ENCODE measurements around the gene ZNF273.
"Not testable (repeated sequence)": the region's sequence is repeated elsewhere in the genome, so short reads cannot be mapped to it uniquely, and the experiment has no call there.

The ZNF273 gene

DNA sequence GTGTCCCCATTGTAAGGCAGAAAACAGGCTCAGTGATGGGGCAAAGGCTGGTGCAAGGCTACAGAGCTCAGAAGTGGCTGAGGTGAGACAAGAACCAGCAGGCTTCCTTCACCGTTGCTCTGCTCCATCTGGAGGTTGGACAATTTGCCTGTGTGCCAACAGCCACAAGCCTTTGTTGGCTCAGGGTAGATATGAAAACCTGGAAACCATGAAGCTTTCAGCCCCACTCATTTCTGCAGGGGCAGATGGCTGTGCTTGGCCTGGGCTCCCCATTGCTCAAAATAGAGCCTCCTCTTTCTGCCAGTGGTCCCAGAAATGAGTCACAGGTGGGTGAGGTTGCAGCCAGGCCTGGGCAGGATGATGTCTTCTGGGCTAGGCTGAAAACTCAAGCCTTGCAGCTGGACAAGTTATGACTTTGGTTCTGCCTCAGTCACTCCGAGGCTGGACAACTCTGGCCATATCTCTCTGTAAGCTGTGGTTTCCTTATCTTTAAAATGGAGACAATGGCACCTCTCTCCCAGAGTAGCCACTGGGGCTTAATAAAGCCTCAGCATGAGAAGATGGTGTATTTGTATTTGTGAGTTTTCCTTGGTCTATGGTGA is 12.2 kb upstream of the ZNF273 start:
- no peak for DNase-seq

DNA sequence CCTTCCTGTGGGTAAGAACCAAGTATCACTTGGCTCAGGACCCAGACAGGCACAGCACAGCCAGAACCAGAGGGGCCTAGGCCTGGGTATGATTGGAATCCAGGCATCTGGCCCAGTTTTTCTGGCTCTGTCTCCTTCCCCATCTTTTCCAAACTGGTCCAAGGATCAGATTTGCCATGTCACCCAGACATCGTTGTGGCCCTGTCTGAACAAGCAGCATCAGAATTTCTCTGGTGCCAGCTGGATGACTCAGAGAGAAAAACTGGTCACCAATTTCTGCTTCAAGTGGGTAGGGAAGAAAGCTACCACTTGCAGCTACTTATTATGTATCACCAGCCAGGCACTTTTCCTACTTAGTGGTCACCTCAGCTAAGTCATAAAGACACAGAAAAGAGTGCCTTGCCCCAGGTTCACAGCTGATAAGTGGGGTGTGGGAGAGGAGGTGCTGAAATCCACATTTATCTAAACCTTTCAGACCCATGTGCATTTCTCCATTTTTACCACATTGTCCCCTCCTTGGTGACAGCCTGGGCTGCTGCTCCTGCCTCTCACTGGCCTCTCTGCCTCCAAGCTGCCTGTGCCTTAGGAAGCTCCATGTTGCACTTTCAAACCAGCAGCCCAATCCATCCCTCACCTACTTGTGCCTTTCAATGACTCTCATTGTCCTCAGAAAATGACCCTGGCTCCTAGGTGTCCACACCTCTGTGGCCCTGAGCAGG is 11.6 kb upstream of the ZNF273 start:
- DNase-seq: not testable (repeated sequence)

DNA sequence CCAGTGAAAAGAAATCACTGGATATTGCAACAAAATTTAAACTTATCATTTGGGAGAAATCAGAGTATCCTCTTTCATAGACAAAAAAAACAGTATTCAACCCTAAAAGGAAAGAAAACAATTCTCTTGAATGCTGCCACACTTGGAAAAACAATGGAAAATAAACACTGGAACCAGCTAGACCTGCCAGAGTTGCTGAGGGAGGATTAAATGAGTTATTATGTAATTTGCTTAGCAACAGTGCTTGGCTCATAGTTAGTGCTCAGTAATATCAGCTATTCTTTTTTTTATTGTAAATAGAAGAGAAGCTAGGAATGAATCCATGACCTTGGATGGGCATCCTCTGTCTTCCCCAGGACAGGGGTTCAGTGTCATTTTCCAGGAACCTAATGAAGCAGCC is 11.0 kb upstream of the ZNF273 start:
- no peak for DNase-seq

DNA sequence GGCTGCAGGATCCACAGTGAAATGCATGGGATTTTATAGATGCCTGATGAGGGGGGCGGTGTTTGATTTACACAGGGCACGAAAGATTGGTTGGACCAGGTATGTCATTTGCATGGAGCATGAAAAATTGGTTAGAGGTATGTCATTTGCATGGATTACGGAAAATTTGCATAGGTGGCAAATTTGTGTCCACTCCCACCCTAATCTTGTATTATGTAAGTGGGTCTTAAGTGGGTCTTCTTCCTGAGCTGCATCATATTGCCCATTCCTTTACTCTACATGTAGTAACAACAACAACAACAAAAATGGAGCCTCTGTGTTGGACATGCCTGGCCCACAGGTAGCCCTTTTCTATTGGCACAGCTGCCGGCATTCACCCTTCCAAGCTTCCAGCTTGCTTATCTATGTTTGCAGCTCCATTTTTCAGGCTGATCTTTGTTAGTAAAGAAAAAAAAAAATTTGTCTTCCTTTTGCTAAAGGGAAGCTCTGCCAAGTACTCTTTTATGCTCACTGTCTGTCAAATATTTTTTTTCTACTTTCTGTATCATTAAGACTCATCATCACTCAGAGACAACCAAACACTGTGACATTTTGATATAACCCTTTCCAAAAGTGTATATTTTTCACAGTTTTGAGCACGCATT is 10.3 kb upstream of the ZNF273 start:
- no peak for DNase-seq

DNA sequence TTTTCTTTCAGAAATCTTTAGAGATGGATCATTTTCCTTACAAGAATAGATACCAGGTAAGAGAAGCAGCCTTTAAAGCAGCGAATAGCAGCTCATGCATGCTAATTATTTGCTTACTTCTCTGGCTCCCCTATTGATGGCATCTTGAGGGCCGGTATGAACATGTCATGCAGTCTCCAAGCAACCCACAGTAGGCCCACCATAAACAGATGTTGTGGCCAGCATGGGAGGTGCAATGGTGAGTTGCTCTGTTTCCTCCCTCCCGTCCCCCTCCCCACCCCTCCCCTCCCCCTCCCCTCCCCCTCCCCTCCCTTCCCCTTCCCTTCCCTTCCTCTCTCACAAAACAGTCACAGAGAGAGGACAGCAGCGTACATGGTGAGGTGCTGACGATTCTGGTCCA is 9.7 kb upstream of the ZNF273 start:
- DNase-seq: no peak

DNA sequence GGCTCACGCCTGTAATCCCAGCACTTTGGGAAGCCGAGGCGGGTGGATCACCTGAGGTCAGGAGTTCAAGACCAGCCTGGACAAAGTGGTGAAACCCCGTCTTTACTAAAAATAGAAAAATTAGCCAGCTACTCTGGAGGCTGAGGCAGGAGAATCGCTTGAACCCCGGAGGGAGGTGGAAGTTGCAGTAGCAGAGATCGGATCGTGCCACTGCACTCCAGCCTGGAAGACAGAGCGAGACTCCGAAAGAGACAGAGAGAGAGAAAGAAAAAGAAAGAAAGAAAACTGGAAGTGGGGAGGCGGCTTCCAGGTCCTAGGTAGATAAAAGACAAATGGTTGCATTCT is 640 bp upstream of the ZNF273 start:
- not testable (repeated sequence) for DNase-seq

DNA sequence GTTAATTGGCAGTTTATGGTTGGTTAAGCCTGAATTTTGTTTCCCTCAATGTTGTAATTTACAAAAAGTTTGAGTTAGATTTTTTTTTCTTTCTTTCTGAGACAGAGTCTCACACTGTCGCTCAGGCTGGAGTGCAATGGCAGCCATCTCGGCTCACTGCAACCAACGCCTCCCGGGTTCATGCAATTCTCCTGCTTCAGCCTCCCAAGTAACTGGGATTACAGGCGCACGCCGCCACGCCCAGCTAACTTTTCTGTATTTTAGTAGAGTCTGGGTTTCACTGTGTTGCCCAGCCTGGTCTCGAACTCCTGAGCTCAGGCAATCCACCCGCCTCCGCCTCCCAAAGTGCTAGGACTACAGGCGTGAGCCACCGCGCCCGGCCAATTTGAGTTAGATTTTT is 935 bp downstream of the ZNF273 start:
- no peak for DNase-seq

DNA sequence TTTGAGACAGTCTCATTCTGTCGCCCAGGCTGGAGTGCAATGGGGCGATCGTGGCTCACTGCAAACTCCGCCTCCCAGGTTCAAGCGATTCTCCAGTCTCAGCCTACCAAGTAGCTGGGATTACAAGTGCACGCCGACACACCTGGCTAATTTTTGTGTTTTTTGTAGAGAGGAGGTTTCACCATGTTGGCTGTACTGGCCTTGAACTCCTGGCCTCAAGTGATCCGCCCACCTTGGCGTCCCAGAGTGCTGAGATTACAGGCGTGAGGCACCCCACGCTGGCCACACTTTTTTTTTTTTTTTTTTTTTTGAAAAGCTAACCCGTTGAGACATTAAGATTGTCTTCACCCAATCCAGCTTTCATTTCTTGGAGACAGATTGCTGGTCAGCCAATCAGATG is 2.1 kb downstream of the ZNF273 start:
- no peak for DNase-seq

DNA sequence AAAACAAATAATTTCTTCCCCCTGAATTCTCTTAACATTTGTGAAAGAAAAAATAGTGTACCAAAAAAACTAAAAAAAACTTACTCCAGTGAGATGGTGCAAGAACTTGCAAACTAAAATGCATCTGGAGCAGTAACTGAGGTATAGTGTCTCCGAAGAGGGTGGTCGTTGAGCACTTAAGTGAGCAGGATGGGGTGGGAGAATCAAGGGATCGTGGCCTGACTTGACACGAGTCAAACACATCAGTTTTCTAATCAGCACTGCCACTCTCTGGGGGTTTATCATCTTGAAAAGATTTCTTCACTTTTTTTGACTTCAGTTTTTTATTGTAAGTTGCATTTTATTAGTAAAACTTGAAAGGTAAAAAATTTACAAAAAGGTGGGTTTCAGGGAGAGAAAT is 2.5 kb downstream of the ZNF273 start:
- DNase-seq: no peak

DNA sequence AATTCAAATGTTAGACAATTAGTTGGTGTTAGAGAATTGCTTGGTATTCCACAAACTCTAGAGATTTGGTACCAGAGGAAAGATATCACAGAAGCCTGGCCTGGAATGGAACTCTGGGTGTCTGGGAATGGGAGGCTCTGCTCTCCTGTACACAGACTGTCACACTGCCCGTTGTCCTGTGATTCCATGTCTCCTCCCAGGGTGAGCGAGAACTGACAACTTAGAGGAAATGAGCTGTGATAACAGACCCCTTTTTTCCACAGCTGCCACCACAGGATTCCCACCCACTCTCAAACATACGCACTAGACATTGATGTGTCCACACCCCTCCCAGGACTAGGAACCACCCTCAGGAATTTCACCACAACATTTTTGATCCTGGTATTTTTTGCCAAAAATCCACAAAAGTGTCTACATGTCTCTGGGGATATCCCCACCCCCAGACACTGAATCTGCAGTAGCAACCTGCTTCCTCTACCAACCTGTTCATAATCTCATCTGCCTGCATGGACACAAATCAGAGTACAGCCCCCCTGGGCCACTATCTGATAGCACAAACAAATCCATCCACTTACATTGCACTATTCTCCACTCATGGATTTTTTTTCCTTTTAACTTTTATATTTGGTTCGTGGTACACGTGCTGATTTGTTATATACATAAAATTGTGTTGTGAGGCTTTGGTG is 4.7 kb downstream of the ZNF273 start:
- no peak for DNase-seq

DNA sequence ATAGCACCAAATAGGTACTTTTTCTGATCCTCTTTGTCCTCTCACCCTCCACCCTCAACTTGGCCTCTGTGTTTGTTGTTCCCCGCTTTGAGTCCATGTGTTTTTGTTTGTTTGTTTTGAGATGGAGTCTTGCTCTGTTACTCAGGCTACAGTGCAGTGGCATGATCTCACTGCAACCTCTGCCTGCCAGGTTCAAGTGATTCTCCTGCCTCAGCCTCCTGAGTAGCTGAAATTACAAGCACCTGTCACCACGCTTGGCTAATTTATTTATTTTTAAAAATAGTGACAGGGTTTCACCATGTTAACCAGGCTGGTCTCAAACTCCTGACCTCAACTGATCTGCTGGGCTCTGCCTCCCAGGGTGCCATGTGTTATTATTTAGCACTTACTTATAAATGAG is 5.3 kb downstream of the ZNF273 start:
- DNase-seq: no peak

DNA sequence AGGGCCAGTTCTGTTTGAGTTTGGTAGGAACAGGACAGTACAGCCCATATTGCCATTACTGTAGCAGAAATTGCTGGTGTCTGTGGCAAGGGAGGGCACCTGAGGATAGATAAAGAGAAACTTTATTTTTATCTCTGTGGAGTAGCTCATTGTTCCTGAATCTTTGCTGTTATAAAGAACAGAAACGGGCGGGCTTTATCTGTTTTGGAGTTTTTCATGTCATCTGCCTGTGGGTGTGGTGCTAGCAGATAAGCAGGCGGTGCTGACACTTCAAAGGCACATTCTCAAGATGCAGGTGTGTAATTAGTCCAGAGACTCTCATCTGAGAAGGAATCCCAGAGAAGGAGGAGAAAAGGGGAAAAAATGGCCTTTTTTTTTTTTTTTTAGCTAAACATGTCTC is 11.5 kb downstream of the ZNF273 start:
- DNase-seq: no peak

DNA sequence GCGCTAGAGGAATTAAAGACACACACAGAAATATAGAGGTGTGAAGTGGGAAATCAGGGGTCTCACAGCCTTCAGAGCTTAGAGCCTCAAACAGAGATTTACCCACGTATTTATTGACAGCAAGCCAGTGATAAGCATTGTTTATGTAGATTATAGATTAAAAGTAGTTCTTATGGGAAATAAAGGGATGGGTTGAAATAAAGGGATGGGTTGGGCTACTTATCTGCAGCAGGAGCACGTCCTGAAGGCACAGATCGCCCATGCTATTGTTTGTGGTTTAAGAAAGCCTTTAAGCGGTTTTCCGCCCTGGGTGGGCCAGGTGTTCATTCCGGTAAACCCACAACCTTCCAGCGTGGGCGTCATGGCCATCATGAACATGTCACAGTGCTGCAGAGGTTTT is 12.2 kb downstream of the ZNF273 start:
- DNase-seq: not testable (repeated sequence)

DNA sequence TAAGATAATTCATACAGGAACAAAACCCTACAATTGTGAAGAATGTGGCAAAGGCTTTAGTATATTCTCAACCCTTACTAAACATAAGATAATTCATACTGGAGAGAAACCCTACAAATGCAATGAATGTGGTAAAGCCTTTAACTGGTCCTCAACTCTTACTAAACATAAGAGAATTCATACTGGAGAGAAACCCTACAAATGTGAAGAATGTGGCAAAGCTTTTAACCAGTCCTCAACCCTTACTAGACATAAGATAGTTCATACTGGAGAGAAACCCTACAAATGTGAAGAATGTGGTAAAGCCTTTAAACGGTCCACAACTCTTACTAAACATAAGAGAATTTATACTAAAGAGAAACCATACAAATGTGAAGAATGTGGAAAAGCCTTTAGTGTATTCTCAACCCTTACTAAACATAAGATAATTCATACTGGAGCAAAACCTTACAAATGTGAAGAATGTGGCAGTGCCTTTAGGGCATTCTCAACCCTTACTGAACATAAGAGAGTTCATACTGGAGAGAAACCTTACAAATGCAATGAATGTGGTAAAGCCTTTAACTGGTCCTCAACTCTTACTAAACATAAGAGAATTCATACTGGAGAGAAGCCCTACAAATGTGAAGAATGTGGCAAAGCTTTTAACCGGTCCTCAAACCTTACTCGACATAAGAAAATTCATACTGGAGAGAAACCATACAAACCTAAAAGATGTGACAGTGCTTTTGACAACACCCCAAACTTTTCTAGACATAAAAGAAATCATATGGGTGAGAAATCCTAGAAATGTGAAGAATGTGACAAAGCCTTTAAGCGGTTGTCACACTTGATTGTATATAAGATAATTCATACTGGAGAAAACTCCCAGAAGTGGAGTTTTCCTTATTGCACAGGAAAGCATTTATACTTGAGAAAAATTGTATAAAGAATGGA is 25.4 kb downstream of the ZNF273 start:
- DNase-seq: not testable (repeated sequence)

DNA sequence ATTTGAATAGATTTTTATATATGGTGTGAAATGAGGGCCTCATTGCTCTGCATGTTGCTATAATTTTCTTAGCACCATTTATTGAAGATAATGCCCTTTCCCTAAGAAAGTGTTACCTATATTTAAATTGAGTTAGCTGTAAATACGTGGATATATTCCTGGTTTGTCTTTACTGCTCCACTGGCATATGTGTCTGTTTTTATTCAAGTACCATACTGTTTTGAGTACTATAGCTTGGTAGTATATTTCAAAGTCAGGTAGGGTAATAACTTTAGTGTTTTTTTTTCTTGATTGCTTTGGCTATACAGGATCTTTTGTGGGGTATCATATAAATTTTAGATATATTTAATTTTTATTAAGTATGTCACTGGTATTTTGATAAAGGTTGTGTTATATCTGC is 31.4 kb downstream of the ZNF273 start:
- no peak for DNase-seq

DNA sequence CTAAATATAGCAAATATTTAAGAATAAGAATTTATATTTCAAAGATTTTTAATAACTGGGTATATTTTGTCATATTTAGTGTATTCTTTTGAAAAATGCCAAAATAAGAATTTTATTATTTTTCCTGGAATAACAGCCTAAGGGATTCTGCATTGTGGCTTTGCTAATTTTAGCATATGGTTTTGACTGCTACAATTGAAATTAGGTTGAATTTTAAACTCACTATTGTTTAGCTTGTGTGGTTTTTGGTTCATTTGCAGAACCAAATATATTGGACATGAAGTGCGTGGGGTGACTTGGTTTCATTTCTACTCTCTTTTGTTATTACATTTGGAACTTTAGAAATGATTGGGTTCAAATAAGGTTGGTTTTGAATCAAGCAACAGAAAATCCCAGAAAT is 35.5 kb downstream of the ZNF273 start:
- DNase-seq: no peak

DNA sequence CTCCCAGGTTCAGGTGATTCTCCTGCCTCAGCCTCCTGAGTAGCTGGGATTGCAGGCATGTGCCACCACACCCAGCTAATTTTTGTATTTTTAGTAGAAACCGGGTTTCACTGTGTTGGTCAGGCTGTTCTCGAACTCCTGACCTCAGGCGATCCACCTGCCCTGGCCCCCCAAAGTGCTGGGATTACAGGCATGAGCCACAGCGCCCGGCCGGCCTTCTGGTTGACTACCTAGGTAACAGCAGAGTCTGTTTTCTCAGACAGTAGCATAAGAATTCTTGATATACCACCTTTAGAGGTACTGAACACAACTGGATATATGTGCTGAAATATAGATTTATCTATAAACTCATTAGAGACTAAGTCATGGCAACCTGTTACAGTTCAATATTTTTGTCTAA is 36.9 kb downstream of the ZNF273 start:
- not testable (repeated sequence) for DNase-seq

DNA sequence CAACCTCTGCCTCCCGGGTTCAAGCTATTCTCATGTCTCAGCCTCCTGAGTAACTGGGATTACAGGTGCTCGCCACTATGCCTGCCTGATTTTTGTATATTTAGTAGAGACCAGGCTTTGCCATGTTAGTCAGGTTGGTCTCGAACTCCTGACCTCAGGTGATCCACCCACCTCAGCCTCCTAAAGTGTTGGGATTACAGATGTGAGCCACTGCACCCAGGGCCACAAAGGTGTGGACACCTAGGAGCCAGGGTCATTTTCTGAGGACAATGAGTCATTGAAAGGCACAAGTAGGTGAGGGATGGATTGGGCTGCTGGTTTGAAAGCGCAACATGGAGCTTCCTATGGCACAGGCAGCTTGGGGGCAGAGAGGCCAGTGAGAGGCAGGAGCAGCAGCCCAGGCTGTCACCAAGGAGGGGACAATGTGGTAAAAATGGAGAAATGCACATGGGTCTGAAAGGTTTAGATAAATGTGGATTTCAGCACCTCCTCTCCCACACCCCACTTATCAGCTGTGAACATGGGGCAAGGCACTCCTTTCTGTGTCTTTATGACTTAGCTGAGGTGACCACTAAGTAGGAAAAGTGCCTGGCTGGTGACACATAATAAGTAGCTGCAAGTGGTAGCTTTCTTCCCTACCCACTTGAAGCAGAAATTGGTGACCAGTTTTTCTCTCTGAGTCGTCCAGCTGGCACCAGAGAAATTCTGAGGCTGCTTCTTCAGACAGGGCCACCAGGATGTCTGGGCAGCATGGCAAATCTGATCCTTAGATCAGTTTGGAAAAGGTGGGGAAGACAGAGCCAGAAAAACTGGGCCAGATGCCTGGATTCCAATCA is 41.8 kb downstream of the ZNF273 start:
- not testable (repeated sequence) for DNase-seq

DNA sequence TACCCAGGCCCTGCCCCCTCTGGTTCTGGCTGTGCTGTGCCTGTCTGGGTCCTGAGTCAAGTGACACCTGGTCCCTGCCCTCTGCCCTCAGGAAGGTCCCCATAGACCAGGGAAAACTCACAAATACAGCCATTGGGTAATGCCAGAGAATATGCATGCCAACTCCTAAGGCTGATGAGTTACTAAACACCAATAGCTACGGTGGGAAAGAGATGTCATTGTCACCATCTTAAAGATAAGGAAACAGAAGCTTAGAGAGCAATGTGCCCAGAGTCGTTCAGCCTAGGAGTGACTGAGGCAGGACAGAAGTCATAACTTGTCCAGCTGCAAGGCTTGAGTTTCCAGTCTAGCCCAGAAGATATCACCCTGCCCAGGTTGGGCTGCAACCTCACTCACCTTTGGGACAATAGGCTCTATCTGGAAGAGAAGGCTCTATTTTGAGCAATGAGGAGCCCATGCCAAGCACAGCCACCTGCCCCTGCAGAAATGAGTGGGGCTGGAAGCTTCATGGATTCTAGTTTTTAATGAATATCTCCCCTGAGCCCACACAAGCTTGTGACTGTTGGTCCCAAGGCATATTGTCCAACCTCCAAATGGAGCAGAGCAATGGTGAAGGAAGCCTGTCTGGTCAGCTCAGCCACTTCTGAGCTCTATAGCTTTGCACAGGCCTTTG is 42.6 kb downstream of the ZNF273 start:
- no peak for DNase-seq

DNA sequence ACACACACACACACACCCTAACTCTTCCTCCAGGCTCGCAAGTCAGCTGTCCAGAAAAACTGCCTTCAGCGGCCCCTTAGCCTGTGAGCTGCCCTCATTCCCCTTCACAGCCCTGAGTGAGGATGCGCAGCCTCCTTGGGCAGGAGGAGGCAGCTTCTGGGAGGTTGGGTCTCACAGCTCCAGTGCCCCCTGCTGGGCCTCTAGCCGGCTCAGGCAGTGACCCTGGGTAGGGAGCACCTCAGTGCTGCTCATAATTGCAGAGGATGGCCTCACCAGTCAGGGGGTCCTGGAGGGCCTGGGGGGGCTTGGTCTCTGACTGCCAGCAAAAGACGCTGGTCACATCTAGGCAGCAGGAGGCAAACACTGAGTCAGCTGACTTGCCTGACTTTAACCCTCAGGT is 43.7 kb downstream of the ZNF273 start:
- DNase-seq: peak; percentile 9
